Fibroblast of pulmonary artery (primary cell): ENCODE data around the gene ANKRD28.

Source experiments
- DNase-seq: peaks from one replicate; pipeline ENCODE4 v3.0.0-alpha.2; 2010; ENCODE audit warnings: low read depth
- H3K4me3 ChIP-seq: replicated peaks from 2 replicates; pipeline ENCODE4 v1.5.1; 2011; ENCODE audit warnings: low read depth, mild to moderate bottlenecking, control low read depth, low read length, moderate library complexity
- TF ChIP-seq, protein P1 (sequence below): IDR thresholded peaks from 2 replicates; pipeline ENCODE4 v1.5.1; 2011; ENCODE audit warnings: mild to moderate bottlenecking, control low read depth, low read length, inconsistent platforms; ENCODE audit errors: missing control alignments

Gene ANKRD28

DNA sequence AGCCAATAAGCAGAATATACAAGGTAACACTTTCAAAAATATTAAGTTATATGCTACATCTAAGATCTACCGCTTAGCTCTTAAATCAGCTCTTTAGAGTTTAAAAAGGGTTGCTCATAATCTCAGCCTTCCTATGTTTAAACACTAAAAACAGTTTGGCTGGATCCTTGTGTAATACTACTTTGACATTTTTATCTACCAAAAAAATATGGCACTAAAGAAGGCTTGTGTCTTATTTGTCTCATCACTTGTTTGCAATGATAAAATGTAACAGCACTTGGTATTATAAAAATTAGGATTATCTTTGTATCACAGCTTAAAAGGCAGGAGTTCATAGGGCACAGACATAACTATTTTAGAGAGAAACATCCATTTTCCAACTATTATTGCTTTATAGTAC, 9.8 kb downstream of the ANKRD28 start:
- no peak for DNase-seq
- no peak overlapping the region for H3K4me3 ChIP-seq
- TF ChIP-seq, protein P1, sequence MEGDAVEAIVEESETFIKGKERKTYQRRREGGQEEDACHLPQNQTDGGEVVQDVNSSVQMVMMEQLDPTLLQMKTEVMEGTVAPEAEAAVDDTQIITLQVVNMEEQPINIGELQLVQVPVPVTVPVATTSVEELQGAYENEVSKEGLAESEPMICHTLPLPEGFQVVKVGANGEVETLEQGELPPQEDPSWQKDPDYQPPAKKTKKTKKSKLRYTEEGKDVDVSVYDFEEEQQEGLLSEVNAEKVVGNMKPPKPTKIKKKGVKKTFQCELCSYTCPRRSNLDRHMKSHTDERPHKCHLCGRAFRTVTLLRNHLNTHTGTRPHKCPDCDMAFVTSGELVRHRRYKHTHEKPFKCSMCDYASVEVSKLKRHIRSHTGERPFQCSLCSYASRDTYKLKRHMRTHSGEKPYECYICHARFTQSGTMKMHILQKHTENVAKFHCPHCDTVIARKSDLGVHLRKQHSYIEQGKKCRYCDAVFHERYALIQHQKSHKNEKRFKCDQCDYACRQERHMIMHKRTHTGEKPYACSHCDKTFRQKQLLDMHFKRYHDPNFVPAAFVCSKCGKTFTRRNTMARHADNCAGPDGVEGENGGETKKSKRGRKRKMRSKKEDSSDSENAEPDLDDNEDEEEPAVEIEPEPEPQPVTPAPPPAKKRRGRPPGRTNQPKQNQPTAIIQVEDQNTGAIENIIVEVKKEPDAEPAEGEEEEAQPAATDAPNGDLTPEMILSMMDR = no peak

DNA sequence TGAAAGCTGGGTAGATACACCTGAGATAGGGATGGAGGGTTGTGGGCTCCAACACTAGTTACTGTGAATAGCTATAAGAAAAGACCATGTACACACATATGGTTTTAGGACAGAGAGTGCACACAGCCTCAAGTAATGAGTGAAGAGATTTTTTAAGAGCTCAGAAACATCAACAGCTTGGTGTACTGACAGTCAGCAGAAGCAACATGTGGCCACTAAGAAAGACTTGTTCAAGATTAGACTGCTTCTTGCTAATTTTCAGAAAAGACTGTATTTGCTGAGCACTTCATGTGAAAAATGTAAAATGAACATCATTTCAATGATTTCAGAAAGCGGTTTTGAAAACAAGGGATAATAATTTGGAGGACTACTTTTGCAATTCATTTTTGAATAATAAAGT, 10.3 kb downstream of the ANKRD28 start:
- no peak overlapping the region for H3K4me3 ChIP-seq
- DNase-seq = no peak
- TF ChIP-seq, protein P1 = no peak

DNA sequence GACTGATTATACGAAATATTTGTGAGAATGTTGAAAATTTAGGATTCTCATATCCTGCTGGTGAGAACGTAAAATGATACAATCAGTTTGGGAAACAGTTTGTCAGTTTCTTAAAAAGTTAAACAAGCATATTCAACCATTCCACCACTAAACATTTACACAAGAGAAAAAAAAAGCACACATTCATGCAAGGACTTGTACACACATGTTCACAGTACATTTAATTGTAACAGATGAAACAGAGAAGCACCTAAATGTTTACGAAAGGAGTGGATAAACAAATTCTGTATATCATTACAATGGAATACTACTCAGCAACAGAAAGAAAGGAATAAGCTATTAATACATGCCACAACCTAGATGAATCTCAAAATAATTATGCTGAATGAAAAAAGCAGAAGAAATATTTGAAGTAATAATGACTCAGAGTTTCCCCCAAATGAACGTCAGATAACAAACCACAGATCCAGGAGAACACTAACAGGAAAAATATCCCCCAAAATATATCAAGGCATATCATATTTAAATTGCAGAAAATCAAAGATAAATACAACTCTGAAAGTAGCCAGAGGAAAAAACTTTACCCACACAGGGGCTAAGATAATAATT, 14.3 kb downstream of the ANKRD28 start:
- TF ChIP-seq, protein P1 = no peak
- H3K4me3 ChIP-seq = peak overlapping the region; percentile 24
- peak; percentile 83 for DNase-seq

DNA sequence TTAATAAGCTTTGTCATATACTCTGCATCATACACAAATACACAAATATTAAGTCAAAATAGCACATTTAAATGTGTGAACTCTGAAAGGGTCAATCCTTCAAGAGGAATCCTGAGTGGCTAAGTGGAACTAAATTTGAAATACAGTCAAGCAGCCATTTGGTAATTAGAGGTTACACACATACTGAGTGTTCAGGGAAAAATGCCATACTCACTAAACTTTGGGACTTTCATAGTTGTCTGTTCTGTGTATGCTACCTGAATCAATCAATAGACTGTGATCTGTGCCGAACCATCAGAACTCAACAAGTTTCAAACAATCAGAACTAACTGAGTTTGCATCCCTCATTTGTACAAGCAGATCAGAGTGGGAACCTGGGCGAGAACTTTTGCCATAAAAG, 15.3 kb downstream of the ANKRD28 start:
- TF ChIP-seq, protein P1 = no peak
- H3K4me3 ChIP-seq = no peak overlapping the region
- DNase-seq = no peak

DNA sequence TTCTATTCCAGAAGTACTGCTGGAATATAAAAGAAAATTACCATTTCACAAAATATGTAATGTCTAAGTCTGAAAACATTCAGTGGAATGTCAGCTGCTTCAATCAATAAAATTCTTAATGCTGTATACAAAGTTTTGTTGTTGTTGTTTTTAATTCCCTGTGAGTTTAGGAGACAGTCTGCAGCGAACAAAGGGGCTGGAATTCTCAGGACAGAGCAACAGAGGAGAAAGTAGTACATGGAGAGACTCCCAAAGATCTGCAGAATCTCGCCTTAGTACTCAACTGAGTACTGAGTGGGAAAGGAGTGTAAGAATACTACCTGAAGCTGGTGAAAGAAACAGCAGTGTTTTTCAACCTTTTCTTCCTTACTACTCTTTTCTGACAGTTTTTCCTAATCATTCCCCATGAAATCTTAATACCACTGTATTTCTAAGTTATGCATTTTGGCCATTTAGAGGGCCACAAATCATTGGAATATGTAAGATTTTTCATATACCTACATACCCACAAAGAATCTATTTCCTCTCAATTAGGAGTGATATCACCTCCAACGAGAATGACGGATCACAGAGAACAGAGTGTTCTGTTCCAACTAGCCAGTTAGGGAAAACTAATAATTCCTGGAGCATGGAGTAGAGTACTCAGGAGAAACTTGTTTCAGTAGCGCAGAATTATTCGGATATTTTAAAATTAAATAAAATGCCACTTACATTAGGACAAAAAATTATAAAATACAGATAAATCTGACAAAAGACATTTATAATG, 16.0 kb downstream of the ANKRD28 start:
- TF ChIP-seq, protein P1 = no peak
- H3K4me3 ChIP-seq = no peak overlapping the region
- DNase-seq = no peak

DNA sequence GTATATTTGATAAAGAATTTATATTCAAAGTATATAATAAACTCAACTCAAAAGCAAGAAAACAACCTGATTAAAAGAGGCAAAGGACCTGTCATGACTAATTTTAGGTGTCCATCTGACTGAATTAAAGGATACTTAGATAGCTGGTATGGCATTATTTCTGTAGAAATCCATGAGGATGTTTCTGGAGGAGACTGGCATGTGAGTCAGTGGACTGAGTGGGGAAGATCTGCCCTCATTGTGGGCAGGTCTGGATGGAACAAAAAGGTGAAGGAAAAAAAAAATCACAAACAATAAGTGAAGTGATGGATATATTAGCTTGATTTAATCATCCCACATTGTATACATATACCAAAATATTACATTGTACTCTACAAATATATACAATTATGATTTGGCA, 16.6 kb downstream of the ANKRD28 start:
- H3K4me3 ChIP-seq = no peak overlapping the region
- TF ChIP-seq, protein P1 = no peak
- DNase-seq = no peak
